ENCODE results near the gene NFIA. TPM values are rescaled to one million over a fixed set of nuclear protein-coding genes. Genes with fewer than 3 reads are reported as not detected.

The NFIA gene
- total RNA-seq, 1 experiment from 2014 or later: 6.3 TPM

DNA sequence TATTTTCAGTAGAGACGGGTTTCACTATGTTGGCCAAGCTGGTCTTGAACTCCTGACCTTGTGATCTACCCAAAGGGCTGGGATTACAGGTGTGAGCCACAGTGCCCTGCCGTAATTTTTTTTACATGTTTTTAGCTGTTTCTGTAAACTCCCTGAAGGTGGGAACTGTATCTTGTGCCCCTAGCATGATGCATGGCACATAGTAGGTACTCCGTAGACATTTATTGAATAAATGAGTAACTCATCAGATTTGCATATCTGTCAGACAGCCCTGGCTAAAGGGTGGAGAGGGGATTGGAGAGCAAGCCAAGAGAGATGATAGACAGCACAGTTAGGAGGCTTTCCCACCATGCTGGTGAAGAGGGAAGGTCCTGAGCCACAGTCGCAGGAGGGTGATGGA is 247.2 kb downstream of the NFIA start:
- DNase-seq (ENCODE audit: low read depth): no peak

DNA sequence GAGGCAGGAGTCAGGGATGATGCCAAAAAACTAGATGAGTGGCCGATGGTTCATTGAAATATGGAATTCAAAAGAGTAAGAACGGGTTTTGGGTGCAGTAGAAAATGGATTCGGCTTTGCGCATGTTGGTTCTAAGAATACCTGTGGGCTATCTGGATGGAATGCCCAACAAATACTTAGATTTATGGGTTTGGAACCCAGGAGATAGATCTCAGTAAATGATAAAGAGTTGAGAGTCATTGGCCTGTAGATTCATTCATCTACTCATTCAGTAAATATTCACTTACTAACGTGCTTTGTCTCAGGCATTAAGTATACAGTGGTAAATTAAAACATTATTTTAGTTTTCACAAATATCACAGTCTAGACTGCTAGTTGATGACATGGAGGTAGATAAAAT is 247.7 kb downstream of the NFIA start:
- no peak for DNase-seq (ENCODE audit: low read depth)

DNA sequence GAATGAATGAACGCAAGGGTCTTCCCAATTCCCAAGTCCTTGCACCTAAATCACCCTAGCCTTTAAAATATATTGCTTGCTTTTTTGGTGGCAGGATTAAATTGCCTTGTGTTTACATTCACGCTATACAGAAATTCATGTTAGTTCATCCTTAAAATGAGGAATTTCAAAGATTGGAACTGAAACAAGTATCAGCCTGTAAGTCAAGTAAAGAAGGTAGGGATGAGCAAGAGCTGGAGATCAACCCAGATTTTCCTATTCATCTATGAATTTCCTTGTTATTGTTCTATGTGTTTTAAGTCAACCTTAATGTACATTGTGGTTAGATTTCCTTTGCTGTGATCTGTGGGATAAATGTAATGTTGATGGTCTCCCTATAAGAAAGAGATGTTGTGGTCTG is 248.2 kb downstream of the NFIA start:
- DNase-seq (ENCODE audit: low read depth): no peak

DNA sequence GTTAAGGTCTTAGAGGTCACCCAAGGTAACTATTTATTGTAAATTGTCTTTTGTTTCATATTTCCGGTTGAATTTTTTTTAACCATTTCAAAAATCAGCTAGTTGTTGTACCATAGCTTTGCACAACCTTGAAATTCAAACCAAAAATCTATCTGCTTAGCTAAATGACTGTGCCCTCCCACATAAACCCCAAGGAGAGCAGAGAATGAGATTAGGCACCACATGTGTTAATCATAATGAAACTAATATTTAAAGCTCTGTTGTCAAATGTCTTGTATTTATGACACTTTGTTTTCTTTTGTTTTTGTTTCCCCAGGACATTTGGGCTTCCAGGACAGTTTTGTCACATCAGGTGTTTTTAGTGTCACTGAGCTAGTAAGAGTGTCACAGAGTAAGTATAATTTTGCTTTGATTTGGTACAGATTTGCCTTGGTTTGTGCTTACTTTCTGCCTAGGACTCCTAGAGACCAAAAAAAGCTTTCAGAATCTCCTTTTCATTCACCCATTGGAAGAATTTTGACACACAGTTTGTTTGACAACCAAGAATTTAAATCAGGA is 249.9 kb downstream of the NFIA start:
- no peak for DNase-seq (ENCODE audit: low read depth)

DNA sequence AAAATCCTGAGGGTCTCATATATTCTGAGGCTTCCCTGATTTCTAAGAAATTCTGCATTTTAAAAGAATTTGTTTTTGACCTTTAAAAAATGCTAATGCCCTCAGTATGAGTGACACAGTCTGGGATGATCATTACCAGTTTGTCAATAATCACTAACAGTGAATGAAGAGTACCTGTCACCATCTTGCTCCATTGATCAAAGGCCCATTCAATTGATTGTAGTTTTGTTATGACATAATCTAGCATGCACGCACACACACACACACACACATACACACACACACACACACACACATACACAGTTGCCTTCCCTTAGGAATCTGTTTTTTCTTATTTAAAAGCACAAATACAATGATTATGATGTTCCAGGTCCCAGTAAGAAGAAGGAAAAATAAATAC is 250.4 kb downstream of the NFIA start:
- DNase-seq (ENCODE audit: low read depth): no peak

DNA sequence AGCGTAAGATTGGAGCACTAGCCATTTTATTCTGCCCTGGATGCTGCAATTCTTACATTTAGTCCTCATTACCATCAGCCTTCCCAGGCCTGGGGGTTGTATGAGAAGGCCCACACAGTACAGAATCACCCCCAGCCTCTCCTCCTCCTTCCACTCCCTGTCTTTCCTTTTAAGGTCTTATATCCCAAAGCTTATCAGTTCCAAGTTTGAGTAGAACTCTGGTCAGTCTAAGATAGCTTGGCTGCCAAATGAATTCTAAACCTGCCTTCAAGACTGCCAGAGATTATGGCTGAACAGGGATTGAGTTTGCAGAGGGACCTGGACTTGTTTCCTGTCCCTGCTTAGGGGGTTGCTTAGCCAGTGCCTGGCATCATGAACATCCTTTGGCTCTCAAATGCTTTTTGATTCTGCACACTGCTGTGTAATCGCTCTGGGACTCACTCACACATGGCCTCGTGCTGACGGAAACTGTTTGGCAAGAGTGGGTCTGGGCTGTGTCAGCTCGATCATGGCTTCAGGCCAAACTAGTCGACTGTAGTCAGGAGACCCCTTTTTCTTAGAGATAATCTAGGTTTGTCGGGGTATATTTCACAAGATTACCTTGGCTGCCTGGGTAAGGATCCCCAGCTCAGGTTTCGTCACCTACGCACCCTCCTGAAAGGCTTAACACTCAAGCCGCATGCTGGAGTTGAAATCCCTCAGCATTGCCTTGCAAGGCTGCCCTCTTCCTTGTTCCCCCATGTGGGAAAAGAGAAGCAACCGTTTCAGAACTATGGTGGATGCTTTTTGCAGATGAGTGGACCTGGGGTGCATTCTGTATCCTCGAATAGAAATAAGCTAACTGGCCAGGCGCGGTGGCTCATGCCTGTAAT is 252.6 kb downstream of the NFIA start:
- DNase-seq (ENCODE audit: low read depth): no peak

DNA sequence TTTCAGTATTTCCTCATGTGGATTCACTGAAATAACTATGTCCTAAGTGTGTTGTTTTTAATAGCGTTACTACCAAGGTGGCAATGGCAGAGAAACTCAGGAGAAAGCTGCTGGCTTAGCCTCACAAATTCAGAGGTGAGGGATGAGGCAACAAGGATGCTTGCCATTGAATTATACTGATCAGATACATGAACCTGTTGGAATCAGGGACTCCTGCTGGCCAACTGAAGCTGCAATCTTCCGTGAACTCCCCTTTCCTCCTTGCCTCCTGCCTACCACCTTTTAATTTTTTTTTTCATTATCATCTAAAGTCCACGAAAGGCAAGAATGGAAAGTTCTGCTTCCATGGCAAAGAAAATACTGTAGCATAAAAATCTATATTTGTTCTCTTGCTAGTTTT is 254.7 kb downstream of the NFIA start:
- no peak for DNase-seq (ENCODE audit: low read depth)

DNA sequence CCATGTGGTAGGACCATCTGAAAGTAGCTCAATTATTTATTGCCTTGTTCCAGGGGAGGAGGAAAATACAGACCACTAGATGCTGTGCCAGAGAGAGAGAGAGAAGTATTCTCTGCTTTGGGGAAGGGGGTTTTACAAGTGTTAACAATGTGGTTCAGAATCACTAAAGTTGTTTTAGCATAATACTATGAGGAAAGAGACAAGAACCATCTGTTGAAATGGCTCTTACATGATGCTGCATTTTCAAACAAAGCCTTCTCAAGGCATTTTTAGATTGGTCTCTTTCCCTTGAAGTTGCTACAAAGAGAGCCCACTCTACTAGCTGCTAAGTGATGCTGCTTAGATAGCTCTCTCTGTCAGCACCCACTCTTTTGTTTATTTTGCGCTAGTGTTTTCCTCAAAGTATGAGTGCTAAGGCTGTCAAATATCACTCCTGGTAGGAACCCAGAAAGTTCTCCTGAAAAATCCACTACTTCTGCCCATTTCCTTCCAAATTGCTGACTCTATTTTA is 255.1 kb downstream of the NFIA start:
- DNase-seq (ENCODE audit: low read depth): no peak

DNA sequence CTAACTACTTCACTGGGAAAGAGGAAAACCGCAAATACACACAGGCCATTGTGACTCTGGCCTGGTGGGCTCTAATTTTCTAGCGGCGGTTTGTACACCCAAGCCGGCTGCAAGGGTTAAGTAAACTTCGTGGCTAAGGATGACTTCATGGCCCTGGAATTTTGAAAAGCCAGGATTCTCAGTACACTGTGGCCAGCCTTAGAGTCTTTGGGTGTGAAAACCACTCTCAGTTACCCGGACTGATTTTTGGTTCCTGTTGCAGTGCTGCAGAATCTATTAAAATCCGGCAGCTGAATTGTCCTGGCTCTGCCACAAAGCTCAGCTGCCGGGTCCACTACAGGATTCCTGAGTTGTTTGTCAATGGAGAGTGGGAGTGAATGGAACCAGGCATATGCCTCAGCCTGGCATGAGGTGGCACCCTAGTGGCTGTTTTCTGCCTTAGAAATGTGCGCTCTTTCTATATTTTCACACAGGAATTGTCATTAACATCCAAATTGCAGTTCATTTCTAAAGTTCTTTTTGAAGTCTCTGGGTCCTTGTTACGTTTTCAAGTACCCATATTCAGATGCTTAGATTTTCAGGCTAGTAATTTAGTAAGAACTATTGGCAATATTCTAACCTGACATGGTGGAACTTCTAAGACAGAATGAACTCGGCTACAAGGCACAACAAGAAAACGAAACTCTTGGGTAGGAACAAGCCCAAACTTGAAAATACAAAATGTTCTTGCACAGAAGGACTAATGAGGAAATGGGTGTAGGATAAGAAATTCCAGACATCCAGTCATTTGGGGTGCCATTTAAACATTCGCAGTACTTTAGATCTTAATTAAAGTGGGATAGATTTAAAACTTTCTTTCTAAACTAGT is 255.9 kb downstream of the NFIA start:
- DNase-seq (ENCODE audit: low read depth): peak; percentile 97

DNA sequence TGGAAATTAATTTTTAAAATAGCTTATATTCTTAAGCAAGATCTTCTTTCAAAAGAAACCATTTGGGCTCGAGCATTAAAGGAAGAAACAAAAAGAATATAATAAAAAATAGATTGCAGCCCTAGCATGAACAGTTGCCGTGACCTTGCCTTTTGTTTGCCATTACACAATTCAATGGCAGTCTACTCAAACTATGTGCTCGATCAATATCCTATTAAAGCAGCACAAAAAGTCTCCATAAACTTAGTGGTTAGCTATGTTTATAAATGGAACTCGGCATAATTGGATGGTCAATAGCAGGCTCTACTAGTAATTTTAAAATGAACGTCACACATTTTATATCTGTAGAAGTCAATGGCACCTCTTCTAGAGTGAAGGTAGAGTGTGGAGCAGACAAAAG is 256.5 kb downstream of the NFIA start:
- DNase-seq (ENCODE audit: low read depth): no peak

DNA sequence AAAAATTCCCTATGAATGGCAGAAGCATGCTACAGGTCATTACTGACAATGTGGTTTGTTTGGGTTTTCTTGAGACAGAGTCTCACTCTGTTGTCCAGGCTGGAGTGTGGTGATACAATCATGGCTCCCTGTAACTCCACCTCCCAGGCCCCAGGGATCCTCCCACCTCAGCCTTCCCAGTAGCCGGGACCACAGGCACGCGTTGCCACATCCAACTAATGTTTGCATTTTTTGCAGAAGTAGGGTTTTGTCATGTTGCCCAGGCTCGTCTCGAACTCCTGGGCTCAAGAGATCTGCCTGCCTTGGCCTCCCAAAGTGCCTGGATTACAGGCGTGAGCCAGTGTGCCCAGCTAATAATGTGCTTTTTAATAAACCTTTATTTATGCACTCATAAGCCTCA is 259.1 kb downstream of the NFIA start:
- no peak for DNase-seq (ENCODE audit: low read depth)

DNA sequence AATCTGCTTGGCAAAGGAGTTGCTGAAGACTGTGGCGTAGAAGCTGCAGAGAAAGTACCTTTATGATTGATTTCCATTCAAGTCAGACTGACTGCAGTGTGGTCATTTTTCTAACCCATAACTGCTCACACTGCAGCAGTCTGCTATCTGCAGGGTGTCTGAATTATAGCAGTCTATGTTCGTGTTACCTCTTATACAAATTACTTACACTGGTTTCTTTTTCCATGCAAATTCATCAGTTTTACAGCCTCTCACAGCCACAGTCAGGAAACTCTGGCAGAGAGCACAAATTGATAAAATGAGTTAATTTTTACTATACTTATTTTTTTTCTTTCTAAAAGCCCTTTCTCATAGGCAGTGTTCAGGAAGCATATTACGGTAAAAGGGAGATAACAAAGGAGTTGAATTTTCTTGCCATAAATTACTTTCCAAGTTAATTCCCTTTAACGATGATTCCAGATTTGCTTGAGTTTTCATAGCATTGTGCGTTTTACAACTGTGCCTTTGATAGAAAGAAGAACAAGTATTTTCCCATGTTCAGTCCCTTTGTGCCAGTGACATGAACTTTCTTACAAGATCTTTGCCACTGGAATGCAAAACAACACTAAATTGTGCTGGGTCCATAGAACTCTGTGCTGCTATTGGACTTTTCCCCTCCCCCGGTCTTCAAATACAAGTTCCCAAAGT is 261.5 kb downstream of the NFIA start:
- no peak for DNase-seq (ENCODE audit: low read depth)

DNA sequence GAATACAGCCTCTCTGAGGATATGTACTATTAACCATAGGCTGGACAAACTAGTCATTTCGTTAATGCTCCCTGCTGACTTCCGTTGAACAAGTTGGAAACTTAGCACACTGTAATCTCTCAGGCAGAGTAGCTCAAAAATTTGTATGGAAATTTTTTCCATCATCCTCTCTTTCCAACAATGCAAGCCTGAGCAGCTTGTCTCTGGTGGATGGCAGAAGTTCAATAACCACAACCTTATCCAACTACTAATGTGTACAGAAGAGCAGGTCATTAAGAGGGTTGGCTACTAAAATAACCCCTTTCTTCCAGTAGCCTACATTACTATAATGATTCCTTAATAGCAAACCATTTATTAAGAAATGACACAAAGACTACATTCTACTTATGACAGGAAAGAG is 262.3 kb downstream of the NFIA start:
- DNase-seq (ENCODE audit: low read depth): no peak

DNA sequence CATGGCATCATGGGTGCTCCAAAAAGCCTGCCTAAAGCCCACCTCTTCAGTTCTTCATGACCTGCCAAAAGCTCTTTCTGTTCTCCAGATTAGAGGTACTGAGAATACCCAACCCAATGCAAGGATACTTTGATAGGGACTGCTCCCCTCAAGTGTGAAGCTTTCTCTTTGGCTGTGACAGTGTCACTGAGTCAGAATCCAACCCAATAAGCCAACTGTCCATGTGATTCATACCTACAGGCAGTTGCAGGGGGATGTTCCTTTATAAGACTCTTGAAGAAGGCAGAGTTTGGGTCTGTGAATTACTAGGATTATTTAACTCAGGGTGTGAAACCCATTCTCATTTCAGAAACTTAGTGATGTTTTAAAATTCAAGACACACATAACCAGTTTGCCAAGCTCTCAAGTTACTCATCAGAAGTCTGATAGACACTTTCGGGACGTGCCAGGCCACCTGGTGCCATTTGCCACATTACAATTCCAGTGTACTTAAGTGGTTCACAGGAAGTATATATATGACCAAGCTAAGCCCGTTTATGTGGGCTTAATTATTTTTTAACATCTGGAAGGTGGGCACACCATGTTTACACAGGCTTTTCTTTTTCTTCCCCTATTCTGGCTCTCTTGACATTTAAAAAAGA is 265.8 kb downstream of the NFIA start:
- no peak for DNase-seq (ENCODE audit: low read depth)

DNA sequence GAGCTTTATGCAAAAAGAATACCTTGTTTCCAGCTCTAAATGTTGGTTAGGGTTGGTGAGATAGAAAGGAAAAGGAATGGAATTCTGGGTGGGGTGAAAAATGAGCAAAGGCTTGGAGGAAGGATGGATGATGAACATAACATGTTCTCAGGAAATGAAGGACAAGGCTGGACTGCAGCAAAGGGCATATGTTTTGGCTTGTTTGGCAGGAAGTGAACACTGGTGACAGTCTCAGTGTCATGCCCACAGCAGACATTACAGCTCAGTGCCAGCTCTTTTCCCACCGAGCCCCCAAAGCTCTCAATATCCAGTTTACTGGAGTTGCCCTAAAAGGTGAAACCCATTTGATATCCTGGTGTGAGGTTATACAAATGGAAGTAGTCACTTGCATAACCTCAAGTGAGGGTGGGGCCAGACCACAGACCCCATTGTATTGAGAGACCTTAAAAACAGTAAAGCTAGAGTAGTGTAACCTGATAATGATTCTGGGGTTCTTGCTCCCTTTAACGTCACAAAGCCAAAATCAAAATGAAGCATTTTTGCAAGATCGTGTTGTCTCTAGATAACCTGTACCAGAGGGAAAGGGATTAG is 270.6 kb downstream of the NFIA start:
- DNase-seq (ENCODE audit: low read depth): no peak

DNA sequence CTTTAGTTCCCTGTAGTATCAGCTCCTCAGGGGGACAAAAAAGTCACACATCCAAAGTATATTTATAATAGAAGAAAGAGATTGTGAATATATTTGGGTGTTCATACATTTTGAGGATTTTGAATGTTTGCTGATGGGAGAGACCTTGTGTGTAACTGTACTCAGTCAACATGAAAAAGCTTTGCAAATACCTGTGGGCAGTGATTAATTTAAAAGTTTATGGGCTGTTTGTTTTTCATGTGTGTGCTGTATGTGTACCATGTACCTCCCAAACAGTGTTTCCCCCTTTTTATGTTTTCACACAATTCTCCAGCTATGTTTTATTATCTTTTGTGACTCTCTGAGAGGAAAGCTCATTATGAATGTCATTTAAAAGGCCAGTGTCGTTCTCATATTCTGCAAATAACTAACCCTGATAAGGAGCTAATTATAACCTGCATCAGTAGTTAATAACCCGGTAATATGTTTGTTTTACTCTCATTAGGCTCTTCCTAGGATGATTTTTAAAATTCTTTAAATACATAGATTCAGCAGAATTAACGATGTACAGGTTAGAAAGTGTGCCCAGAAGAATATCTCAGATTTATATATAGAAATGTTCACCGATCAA is 271.5 kb downstream of the NFIA start:
- no peak for DNase-seq (ENCODE audit: low read depth)

DNA sequence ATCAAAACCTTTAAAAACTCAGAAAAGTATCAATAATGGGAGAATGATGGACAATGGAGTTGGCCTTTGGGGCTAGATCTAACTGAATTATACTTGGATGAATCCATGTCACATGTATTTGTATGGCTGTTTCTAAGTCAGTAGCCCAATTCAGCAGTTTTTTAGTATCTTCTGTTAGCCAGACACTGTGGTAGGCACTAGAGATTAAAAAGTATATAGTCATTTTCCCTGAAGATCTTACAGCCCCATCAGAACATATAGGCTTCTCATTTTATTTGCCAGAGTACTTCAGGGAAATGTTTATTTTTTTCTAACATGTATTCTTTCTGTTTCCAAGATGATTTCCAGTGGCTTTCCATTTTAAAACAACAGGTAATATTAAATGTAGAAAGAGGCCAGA is 273.7 kb downstream of the NFIA start:
- DNase-seq (ENCODE audit: low read depth): no peak

DNA sequence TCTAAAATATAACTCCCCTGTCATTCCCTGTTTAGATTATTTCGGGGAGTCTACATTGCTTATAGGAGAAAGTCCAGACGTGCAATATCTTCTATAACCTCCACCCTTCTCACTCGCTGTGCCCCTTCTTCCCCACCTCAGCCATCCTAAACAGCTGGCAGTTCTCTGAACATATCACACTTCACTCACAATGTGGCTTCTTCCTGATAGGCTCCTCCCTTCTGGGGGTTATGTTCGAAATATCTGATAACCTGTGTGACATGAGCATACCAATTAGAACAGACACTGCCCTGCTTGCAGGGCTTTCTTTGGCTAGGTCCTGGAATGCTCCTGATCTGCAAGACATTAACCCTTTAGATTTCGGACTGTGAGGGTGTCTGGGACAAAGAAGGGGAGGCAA is 274.6 kb downstream of the NFIA start:
- DNase-seq (ENCODE audit: low read depth): no peak

DNA sequence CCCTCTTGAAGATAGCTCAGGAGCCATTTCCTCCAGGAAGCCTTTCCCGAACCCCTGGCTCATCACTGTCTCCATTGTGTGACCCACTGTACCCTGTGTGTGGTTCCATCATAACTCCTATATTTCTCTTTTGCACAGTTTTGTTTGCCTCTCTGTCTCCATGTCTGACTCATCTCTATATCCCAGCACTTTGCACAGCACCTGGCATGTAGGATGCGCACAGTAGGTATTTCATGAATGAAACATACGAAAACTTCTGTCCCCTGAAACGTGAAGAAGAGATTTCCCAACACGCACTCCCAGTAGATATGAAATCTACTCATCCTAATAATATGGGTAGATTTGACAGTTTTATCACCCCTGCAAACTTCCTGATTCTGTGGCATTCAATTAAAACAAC is 275.2 kb downstream of the NFIA start:
- no peak for DNase-seq (ENCODE audit: low read depth)

All from HT1080 (cell line).